Measurements from ENCODE around the gene VPS4A. TPM values are rescaled to one million over a fixed set of nuclear protein-coding genes. Genes with fewer than 3 reads are reported as not detected.
A peak's percentile ranks its signal among the peaks of the same experiment; 100 is the strongest.
"Not testable (repeated sequence)": the region's sequence is repeated elsewhere in the genome, so short reads cannot be mapped to it uniquely, and the experiment has no call there.

The VPS4A gene
- polyA plus RNA-seq, 1 donor (not counting 4 experiments of a cell fraction or from before 2014, with no cell fraction given), result 18.2 TPM

GRCh38 chr16:69285240-69285639 lies 25.9 kb upstream of the VPS4A start:
- TF ChIP-seq CTCF (optimal IDR thresholded peaks at IDR 0.05 in 1 of 3, IDR thresholded peaks at IDR 0.05 in 1 of 3, conservative IDR thresholded peaks at IDR 0.05 in 1 of 3; ENCODE audit: extremely low read depth in 1 of 3, insufficient read depth in 2 of 3, low read length in 3 of 3), result no peak
- no peak for TF ChIP-seq EZH2 (IDR thresholded peaks at IDR 0.05; ENCODE audit: low read length)
- no peak overlapping the region for H3K4me3 ChIP-seq (ENCODE audit: control insufficient read depth in 2 of 3, extremely low read depth in 1 of 3, insufficient read depth in 2 of 3, low read depth in 1 of 3, low read length in 3 of 3)
- no peaks in the 10 kb centered on the region for H3K4me1 ChIP-seq (ENCODE audit: control insufficient read depth, extremely low read depth, insufficient read depth, low read length)
- no peak overlapping the region for H3K9ac ChIP-seq (ENCODE audit: control insufficient read depth, extremely low read depth, insufficient read depth, low read length)
- H3K27me3 ChIP-seq (ENCODE audit: control insufficient read depth, extremely low read depth, insufficient read depth, low read length), result no peaks in the 10 kb centered on the region
- H4K20me1 ChIP-seq (ENCODE audit: control insufficient read depth, extremely low read depth, insufficient read depth, low read length), result no peaks in the 10 kb centered on the region
- H3K4me2 ChIP-seq (ENCODE audit: control insufficient read depth, extremely low read depth, insufficient read depth, low read depth, low read length), result no peak overlapping the region
- H3K36me3 ChIP-seq (ENCODE audit: control insufficient read depth in 2 of 2, extremely low read depth in 1 of 2, insufficient read depth in 2 of 2, low read length in 2 of 2), result peaks cover 2 to 5% of the 10 kb centered on the region in 2 experiments
- no peaks in the 10 kb centered on the region for H3K9me3 ChIP-seq (ENCODE audit: control insufficient read depth, low read depth, low read length)
- H3K9me1 ChIP-seq (ENCODE audit: control insufficient read depth, extremely low read depth, insufficient read depth, low read length), result no peaks in the 10 kb centered on the region
- FAIRE-seq (no peak), DNase-seq (ENCODE audit: low read depth, low spot score) (no peak)
- dilution Hi-C loops (cut with MboI; ENCODE audit: extremely low pct_ligation_motif_present, low sequenced_read_pairs), result no loop called here
- H3K27ac ChIP-seq (ENCODE audit: control insufficient read depth, insufficient read depth, low read length), result no peak overlapping the region
- H3K79me2 ChIP-seq (ENCODE audit: control insufficient read depth, insufficient read depth, low read length), result no peaks in the 10 kb centered on the region
- H2AFZ ChIP-seq (ENCODE audit: control insufficient read depth, low read length), result no peak overlapping the region

GRCh38 chr16:69286941-69287713 lies 24.0 kb upstream of the VPS4A start:
- Histone ChIP-seq H3K79me2 (ENCODE audit: control insufficient read depth, insufficient read depth, low read length) (no peaks in the 10 kb centered on the region), H2AFZ (ENCODE audit: control insufficient read depth, low read length) (no peak overlapping the region), H3K9ac (ENCODE audit: control insufficient read depth, extremely low read depth, insufficient read depth, low read length) (no peak overlapping the region), H3K4me2 (ENCODE audit: control insufficient read depth, extremely low read depth, insufficient read depth, low read depth, low read length) (no peak overlapping the region), H3K9me3 (ENCODE audit: control insufficient read depth, low read depth, low read length) (no peaks in the 10 kb centered on the region), H3K36me3 (ENCODE audit: control insufficient read depth in 2 of 2, extremely low read depth in 1 of 2, insufficient read depth in 2 of 2, low read length in 2 of 2) (peaks cover 4 to 5% of the 10 kb centered on the region in 2 experiments), H3K4me1 (ENCODE audit: control insufficient read depth, extremely low read depth, insufficient read depth, low read length) (no peaks in the 10 kb centered on the region), H3K27ac (ENCODE audit: control insufficient read depth, insufficient read depth, low read length) (no peak overlapping the region), H3K4me3 (ENCODE audit: control insufficient read depth in 2 of 3, extremely low read depth in 1 of 3, insufficient read depth in 2 of 3, low read depth in 1 of 3, low read length in 3 of 3) (no peak overlapping the region), H3K9me1 (ENCODE audit: control insufficient read depth, extremely low read depth, insufficient read depth, low read length) (no peaks in the 10 kb centered on the region), H3K27me3 (ENCODE audit: control insufficient read depth, extremely low read depth, insufficient read depth, low read length) (no peaks in the 10 kb centered on the region), H4K20me1 (ENCODE audit: control insufficient read depth, extremely low read depth, insufficient read depth, low read length) (no peaks in the 10 kb centered on the region)
- dilution Hi-C loops (cut with MboI; ENCODE audit: extremely low pct_ligation_motif_present, low sequenced_read_pairs), result no loop called here
- FAIRE-seq (no peak), DNase-seq (ENCODE audit: low read depth, low spot score) (no peak)
- TF ChIP-seq CTCF (optimal IDR thresholded peaks at IDR 0.05 in 1 of 3, IDR thresholded peaks at IDR 0.05 in 1 of 3, conservative IDR thresholded peaks at IDR 0.05 in 1 of 3; ENCODE audit: extremely low read depth in 1 of 3, insufficient read depth in 2 of 3, low read length in 3 of 3) (peak in 1 of 3 experiments; percentile 32), EZH2 (IDR thresholded peaks at IDR 0.05; ENCODE audit: low read length) (no peak)

GRCh38 chr16:69291657-69292056 lies 19.5 kb upstream of the VPS4A start:
- H2AFZ ChIP-seq (ENCODE audit: control insufficient read depth, low read length); H3K4me3 ChIP-seq (ENCODE audit: control insufficient read depth in 2 of 3, extremely low read depth in 1 of 3, insufficient read depth in 2 of 3, low read depth in 1 of 3, low read length in 3 of 3); H3K4me2 ChIP-seq (ENCODE audit: control insufficient read depth, extremely low read depth, insufficient read depth, low read depth, low read length); H3K9me1 ChIP-seq (ENCODE audit: control insufficient read depth, extremely low read depth, insufficient read depth, low read length); dilution Hi-C loops (cut with MboI; ENCODE audit: extremely low pct_ligation_motif_present, low sequenced_read_pairs); H3K79me2 ChIP-seq (ENCODE audit: control insufficient read depth, insufficient read depth, low read length); H3K27me3 ChIP-seq (ENCODE audit: control insufficient read depth, extremely low read depth, insufficient read depth, low read length); H3K9ac ChIP-seq (ENCODE audit: control insufficient read depth, extremely low read depth, insufficient read depth, low read length); DNase-seq (ENCODE audit: low read depth, low spot score); FAIRE-seq; H3K9me3 ChIP-seq (ENCODE audit: control insufficient read depth, low read depth, low read length); H3K27ac ChIP-seq (ENCODE audit: control insufficient read depth, insufficient read depth, low read length); H4K20me1 ChIP-seq (ENCODE audit: control insufficient read depth, extremely low read depth, insufficient read depth, low read length); H3K36me3 ChIP-seq (ENCODE audit: control insufficient read depth in 2 of 2, extremely low read depth in 1 of 2, insufficient read depth in 2 of 2, low read length in 2 of 2): not testable (repeated sequence)
- peaks cover 11% of the 10 kb centered on the region for H3K4me1 ChIP-seq (ENCODE audit: control insufficient read depth, extremely low read depth, insufficient read depth, low read length)
